ENCODE data around the gene PLEKHG2. TPM values are rescaled to one million over a fixed set of nuclear protein-coding genes. Genes with fewer than 3 reads are reported as not detected.
A peak's percentile ranks its signal among the peaks of the same experiment; 100 is the strongest.

PLEKHG2 gene
- total RNA-seq, 1 donor: 25.0 TPM

DNA sequence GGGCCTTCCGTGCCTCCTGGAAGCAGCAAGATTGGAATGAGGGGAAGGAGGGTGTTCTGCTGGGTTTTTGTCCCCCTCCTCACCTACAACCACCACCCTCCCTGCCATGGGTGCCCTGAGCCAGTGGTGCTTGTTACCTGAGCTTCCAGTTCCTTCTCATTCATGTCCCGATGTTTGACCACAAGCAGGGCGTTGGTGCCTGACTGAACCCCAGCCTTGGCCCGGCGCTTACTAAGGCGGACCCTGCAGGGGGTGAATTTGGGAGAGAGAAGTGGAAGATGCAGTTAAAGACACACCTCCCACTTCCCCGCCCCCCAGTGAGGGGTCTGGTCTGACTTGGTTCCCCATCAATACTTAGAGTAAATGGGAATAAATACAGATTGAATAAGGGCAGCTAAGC lies 25.9 kb upstream of the PLEKHG2 start:
- no peak for DNase-seq (ENCODE audit: low read depth)
- no peak overlapping the region for H3K4me3 ChIP-seq (ENCODE audit: low read depth, low read length)
- no peak for TF ChIP-seq CTCF (IDR thresholded peaks at IDR 0.05; ENCODE audit: insufficient read depth, low read depth, low read length)

GRCh38 chr19:39388657-39389056 lies 23.8 kb upstream of the PLEKHG2 start:
- DNase-seq (ENCODE audit: low read depth): no peak
- H3K4me3 ChIP-seq (ENCODE audit: low read depth, low read length): no peak overlapping the region
- no peak for TF ChIP-seq CTCF (IDR thresholded peaks at IDR 0.05; ENCODE audit: insufficient read depth, low read depth, low read length)

DNA sequence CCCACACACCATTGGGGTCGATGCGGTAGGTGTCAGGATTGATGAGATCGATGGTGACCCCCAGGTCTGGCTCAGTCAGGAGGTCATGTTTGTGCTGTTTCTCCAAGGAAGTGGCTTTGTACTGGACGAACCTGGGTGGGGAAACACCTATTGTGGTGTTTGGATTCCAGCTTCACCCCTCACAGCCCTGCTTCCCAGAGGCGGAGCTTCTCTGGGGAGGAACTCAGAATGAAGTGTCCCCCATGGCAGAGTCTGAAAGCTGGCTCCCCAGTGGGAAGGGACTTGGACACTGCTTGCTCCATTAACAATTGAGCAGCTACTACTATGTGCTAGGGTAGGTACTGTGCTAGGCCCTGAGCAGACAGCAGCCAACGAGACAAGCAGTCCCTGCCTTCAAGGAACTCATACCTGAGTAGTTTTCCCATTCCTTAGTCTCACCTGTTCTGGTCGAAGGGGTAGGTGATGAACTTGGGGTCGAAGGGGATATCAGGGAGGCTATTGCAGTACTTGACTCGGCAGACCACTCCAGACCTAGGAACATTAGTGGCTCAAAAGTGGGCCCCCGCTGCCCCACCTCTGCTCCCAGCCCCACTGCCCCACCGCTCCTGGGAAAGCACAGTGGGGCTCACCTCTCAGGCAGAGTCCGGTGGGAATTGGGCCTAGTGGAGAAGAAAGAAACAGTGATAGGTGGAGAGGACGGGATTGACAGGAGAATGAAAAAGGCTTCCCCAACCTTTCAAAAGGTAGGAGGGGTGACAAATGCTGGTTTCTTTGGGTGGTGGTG lies 22.6 kb upstream of the PLEKHG2 start:
- H3K4me3 ChIP-seq (ENCODE audit: low read depth, low read length): peak overlapping the region; percentile 78
- DNase-seq (ENCODE audit: low read depth): no peak
- no peak for TF ChIP-seq CTCF (IDR thresholded peaks at IDR 0.05; ENCODE audit: insufficient read depth, low read depth, low read length)

- no peak for DNase-seq (ENCODE audit: low read depth)
- TF ChIP-seq CTCF (IDR thresholded peaks at IDR 0.05; ENCODE audit: insufficient read depth, low read depth, low read length): no peak
- peak overlapping the region; percentile 78 for H3K4me3 ChIP-seq (ENCODE audit: low read depth, low read length)
Observed at GRCh38 chr19:39390451-39390750, 22.1 kb upstream of the PLEKHG2 start.

GRCh38 chr19:39390751-39391437 lies 21.6 kb upstream of the PLEKHG2 start, which contains the start of the genes MED29 and PAF1:
Gene MED29, plus strand, starts transcription at chr19:39391378. Its CDS starts 45 bp downstream, at chr19:39391423.
Gene PAF1, minus strand, starts transcription at chr19:39391106. Its CDS starts 242 bp downstream, at chr19:39390864.
- H3K4me3 ChIP-seq (ENCODE audit: low read depth, low read length): peak within 1 kb of the TSS; percentile 78
- peak; percentile 100 for DNase-seq (ENCODE audit: low read depth)
- no peak for TF ChIP-seq CTCF (IDR thresholded peaks at IDR 0.05; ENCODE audit: insufficient read depth, low read depth, low read length)

DNA sequence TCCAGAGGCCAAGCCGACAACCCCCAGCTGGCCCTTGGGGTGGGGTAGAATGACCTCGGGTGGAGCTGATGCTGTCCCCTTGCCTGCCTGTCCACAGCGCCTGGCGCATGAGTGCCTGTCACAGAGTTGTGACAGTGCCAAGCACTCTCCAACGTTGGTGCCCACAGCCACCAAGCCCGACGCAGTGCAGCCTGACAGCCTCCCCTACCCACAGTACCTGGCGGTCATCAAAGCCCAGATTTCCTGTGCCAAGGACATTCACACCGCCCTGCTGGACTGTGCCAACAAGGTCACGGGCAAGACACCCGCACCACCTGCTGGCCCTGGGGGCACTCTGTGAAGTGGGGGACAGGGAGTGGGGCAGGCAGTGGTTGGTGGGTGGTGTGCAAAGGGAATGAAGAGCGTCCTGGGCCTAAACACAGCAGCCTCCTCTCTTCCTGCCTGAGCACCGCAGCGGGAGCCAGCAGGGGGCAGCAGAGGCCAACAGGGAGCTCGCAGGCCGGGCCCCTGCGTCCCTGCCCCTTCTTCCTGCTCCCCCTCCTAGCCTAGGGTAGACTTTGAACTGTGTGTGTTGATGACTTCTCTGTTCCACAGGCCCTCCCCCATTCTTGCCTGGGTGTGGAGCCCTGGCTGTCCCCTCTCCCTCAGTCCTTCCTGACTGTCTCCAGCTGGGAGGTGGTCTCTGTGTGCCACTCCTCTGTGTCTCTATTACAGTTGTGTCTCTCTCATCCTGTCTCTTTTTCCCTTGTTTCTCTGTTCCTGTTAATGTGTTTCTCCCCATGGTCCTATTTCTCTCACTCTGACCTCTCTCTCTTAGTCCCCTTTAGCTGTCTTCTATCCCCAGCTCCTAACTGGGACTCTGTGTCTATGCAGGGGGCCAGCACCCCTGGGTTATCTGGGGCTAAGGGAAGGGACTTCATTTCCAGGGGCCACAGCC lies 14.8 kb upstream of the PLEKHG2 start:
- TF ChIP-seq CTCF (IDR thresholded peaks at IDR 0.05; ENCODE audit: insufficient read depth, low read depth, low read length): peak; percentile 98
- peak; percentile 87 for DNase-seq (ENCODE audit: low read depth)
- H3K4me3 ChIP-seq (ENCODE audit: low read depth, low read length): no peak overlapping the region
